Stimulated activated CD4-positive, alpha-beta T cell treated with anti-CD3 and anti-CD28 coated beads, Interleukin-4, amount 100 ng/mL, for 4 hours (primary cell): ENCODE results near the gene EIF3L.
A peak's percentile ranks its signal among the peaks of the same experiment; 100 is the strongest.
"Not testable (repeated sequence)": the region's sequence is repeated elsewhere in the genome, so short reads cannot be mapped to it uniquely, and the experiment has no call there.

Source experiments
- DNase-seq, 2 experiments: peaks; one replicate each; pipeline ENCODE4 v3.0.0-alpha.2; 2020

EIF3L gene

DNA sequence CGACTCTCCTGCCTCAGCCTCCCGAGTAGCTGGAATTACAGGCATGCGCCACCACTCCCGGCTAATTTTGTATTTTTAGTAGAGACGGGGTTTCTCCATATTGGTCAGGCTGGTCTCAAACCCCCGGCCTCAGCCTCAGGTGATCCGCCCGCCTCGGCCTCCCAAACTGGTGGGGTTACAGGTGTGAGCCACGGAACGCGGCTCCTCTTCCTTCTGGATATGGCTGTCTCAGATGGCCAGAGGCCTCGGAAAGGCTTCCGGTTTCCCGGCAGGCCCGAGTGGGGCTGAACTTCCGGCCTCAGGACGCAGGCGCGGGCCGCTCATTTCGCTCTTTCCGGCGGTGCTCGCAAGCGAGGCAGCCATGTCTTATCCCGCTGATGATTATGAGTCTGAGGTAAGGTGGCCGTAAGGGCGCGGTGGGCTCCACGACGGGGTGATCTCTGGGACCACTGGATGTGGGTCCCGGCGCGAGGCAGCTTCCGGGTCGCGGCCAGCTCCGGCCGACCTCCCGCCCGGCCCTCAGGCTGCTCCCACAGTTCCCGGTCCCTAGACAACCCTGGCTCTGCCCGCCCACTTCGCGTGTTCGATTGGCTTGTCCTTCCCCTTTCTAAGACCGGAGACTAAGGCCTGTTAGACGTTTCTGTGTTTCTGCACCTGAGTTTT lies at the start of gene EIF3L:
TSS of gene EIF3L (plus strand) at position 331 of the 663 bp plus-strand sequence. CDS start at position 362, 31 bp downstream.
- peak; percentile 84 to 87 for DNase-seq

DNA sequence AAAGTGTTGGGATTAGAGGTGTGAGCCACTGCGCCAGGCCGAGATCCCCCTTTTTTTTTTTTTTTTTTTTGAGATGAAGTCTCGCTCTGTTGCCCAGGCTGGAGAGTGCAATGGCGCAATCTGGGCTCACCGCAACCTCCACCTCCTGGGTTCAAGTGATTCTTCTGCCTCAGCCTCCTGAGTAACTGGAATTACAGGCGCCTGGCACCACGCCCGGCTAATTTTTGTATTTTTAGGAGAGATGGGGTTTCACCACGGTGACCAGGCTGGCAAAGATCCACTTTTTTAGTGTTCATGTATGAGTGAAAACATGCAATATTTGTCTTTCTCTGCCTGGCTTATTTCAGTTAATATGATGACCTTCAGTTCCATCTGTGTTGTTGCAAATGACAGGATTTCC lies 49.2 kb upstream of the EIF3L start:
- not testable (repeated sequence) for DNase-seq

DNA sequence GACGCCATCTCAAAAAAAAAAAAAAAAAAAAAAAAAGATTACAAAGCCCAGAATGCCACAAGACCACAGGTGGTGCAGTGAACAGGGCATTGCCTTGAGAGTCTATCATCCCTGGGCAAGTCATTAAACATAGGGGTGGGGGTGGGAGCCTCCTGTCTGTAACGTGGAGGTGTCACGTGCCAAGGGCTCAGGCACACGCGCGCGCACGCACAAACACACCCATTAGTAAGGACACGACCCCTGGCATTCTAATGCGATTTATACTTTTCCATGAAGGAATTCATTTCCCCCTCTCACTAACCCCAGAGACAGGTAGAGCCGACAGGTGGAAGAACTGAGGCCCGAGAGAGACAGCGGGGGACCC lies 47.3 kb upstream of the EIF3L start:
- DNase-seq: no peak

DNA sequence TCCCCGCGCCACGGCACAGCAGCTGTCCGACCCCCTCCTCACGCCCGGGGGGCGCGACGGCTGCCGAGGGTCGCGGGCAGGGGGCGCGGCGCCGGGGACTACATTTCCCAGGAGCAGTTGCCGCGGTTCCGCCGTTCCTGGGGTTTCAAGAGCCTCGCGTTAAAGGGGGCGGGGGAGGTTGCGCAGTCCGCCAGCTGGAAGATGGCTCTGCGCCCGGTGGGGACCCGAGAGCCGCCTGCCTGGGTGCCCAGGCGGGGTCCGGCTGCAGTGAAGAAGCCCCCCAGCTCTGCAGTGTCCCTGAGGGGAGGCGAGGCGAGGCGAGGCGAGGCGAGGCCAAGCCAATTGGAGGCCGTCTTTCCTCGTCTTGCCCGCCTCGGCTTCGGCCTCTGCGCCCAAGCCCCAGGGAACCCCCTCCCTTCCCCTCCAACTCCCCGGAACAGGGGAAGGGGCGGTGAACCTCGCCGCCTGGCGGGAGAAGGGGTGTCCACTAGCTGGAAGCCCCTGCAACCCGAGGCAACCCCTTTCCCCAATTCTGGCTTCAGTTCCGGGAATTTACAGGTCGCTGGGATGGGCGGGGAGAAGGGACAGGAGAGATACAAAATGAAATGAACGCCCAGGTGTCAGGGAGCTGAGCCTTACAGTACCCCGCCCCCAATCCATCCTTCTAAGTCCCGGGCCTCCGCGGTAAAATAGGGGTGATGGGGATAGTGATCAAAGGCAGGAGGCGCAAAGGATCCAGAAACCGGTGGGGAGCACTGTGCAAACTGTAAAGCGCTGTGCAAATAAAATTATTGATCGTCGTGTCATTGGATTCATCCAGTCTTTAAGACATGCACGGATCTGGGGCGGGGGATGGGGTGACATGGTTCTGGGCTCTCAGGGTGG lies 46.7 kb upstream of the EIF3L start:
- no peak for DNase-seq

DNA sequence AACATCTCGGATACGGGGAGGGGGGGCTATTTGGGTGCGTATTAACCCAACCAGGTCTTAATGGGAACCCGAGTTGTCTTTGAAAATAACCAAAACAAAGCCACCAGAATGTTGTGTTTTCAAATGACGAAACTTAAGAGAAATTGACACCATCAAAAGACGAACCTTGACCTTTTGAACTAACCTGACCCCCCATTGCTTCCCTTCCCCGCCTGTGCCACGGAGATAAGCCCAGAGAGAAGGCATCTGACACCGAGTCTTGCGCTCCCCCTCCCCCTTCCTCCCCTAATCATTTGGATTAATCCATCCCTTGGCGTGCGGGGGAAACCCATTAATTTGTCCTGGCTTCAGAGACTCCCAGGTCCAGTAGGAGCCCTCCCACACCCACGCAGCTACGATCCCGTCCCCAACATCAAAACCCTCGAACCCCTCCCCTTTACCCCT lies 46.0 kb upstream of the EIF3L start:
- DNase-seq: no peak

DNA sequence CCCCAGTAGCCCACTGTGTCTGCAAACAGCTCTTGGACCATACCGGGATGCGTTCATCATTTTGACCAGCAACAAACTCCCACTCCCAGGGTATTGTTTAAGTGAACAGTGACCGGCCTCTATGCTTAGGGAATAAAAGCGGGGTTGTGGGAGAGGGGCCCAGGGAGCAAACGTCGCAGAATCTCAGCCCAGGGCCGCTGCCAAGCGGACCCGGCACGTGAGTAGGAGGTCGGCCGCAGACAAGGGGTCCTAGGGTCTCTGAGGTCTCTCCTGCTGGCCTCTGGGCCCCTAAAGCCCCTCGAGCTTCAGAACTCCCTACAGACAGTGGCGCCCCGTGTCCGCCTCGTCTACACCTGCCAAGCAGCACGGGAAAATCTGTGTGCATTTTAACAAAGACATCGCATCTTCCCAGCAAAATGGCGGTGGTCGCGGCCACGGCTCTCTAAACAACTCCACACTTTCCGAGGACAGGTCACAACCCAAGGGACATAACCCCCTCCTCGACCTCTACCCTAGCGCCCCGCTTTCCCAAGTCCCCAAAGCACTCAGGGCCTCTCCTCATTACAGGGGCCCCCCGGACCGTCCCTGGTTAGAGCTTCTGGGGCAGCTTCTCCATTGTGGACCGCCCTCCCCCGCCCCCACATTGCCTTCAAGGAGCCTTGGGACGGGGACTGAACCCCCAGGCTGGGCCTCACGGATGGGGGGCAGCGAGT lies 45.4 kb upstream of the EIF3L start:
- DNase-seq: no peak

DNA sequence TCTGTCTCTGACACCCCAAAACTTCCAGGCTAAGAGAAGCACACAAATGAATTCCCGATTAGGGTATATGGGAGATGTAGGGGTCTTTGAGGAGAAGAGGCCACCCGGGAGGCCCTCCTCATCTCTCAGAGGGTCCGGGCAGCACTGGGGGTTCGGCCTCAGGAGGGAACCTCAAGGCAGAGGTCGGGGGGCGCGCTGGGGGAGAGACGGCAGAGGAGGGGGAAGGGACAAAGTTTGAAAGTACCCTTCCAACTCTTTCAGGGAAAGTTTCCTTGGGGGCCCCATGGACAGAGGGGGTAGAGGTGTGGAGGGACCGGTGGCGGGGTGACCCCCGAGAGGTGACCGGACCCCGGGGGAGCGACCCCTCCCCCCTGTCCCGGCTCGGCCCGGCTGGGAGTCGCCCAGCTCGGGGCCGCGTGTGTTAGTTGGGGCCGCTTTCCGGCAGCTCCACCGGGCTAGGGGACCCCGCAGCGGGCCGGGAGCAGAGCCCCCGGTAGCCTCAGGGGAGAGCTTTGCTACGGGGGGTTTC lies 44.8 kb upstream of the EIF3L start:
- DNase-seq: no peak

DNA sequence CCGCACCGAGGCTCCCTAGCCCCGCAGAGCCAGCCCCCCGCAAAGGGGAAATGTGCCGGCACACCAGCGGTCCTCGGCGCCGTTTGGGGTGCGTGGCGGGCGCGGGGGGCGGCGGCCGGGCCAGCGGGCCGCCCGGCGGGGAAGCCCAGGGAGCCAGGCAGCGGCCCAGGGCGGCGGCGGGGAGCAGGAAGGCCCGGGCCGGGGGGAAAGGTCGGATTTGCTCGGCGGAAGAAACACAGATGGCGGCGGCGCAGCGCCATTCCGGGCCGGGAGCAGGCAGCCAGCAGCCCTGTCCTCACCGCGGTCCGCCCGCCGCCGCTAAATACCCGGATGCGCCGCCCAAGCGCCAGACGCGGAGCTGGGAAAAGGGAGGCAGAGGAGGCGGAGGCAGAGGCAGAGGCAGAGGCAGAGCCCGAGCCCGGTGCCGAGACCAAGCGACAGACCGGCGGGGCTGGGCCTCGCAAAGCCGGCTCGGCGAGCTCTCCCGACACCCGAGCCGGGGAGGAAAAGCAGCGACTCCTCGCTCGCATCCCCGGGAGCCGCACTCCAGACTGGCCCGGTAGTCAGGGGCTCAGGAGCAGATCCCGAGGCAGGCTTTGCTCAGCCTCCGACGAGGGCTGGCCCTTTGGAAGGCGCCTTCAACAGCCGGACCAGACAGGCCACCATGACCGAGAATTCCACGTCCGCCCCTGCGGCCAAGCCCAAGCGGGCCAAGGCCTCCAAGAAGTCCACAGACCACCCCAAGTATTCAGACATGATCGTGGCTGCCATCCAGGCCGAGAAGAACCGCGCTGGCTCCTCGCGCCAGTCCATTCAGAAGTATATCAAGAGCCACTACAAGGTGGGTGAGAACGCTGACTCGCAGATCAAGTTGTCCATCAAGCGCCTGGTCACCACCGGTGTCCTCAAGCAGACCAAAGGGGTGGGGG lies 44.1 kb upstream of the EIF3L start:
- DNase-seq: peak; percentile 52 to 72

DNA sequence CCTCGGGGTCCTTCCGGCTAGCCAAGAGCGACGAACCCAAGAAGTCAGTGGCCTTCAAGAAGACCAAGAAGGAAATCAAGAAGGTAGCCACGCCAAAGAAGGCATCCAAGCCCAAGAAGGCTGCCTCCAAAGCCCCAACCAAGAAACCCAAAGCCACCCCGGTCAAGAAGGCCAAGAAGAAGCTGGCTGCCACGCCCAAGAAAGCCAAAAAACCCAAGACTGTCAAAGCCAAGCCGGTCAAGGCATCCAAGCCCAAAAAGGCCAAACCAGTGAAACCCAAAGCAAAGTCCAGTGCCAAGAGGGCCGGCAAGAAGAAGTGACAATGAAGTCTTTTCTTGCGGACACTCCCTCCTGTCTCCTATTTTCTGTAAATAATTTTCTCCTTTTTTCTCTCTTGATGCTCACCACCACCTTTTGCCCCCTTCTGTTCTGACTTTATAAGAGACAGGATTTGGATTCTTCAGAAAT lies 43.4 kb upstream of the EIF3L start:
- DNase-seq: no peak

DNA sequence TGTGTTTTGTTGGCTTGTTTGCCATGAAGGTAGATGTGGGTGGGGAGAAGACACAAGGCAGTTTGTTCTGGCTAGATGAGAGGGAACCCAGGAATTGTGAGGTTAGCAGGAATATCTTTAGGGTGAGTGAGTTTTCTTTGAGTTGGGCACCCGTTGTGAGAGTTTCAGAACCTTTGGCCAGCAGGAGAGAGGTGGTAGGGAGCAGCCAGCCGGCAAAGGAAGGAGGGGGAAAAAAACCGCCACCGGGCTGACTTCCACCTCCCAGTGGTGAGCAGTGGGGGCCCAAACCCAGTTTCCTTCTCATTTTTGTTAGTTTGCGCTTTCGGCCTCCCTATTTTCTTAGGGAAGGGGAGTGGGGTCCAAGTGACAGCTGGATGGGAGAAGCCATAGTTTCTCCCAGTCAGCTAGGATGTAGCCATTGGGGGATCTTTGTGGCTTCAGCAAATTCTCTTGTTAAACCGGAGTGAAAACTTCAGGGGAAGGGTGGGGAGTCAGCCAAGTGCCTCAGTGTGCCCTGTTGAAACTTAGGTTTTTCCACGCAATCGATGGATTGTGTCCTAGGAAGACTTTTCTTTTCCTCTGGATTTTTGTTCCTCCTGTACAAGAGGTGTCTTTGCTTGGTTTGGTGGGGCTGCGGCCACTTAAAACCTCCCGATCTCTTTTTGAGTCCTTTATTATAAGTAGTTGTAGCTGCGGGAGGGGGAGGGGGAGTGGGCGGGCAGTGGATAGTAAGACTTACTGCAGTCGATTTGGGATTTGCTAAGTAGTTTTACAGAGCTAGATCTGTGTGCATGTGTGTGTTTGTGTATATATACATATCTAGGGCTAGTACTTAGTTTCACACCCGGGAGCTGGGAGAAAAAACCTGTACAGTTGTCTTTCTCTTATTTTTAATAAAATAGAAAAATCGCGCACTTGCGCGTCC lies 42.5 kb upstream of the EIF3L start:
- no peak for DNase-seq

DNA sequence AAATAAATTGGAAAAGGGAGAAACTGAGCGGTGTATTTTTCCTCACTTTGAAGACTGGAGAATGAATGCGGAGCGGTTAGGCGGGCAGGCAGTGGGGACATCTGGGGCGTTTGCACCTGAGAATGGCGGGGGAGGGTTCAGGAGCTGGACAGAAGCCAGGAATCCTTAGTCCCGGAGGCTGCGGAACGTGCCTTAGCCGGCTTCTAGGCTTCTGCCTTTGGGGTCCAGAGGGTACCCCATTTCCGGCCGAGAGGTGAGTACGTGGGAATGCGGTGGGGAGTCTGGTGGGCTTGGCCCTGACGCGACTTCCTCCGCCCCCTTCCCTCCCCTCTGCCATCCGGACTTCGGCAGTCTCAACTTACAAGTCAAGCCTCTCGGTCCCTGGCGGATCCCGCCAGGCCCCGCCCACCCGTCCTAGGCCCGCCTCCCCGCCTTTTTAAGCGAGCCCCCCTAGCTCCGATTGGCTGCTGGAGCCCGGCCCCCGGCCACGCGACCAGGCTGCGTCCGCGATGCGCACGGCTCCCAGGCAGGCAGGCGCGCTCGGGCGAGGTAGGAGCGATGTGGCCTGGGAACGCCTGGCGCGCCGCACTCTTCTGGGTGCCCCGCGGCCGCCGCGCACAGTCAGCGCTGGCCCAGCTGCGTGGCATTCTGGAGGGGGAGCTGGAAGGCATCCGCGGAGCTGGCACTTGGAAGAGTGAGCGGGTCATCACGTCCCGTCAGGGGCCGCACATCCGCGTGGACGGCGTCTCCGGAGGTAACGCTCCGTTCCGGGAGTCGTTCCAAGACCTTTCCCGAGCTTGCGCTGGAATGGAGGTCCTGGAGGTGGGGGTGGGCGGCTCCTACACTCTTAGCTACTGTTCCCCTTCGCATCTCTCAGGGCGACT lies 41.6 kb upstream of the EIF3L start, which contains the start of gene GCAT:
TSS of gene GCAT (plus strand) at position 525 of the 884 bp plus-strand sequence. CDS start at position 559, 34 bp downstream.
- DNase-seq: peak; percentile 84 to 91

DNA sequence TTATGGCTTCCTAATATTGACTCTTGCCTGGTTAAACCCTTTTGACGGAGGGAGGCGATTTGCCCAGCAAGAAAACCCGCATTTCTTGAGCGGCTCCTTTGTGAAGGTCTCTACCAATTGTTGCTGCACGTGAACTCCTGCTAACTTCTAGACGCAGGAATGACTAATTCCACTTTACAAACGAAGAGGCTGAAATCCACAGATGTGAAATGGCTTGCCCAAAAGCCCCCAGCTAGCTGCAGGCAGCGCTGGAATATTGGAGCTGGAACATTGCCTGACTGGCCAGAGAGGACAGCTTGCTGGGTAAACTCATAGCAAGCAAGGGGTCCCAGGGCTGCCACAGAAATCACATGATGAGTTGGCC lies 40.9 kb upstream of the EIF3L start:
- DNase-seq: no peak

DNA sequence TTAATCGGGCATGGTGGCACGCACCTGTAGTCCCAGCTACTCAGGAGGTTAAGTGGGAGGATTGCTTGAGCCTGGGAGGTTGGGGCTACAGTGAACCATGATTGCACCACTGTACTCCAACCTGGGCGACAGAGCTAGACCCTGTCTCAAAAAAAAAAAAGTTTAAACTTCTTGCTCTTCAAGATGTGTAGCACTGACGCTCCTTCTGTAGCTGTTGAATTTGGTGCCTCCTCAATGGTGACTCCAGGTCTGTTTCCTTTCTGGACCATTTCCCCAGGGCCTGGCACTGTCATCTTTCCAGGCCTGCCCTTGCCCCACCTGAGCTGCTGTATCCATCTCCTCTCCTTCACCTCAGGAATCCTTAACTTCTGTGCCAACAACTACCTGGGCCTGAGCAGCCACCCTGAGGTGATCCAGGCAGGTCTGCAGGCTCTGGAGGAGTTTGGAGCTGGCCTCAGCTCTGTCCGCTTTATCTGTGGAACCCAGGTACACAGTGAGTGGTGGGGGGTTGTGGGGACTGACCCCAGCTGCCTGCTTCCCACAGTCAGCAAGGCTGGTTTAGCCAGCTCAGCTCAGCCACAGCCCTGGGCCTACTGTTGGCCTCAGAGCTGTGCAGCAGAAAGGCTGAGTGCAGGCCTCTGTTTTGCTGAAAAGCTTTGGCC lies 39.4 kb upstream of the EIF3L start:
- DNase-seq: no peak

DNA sequence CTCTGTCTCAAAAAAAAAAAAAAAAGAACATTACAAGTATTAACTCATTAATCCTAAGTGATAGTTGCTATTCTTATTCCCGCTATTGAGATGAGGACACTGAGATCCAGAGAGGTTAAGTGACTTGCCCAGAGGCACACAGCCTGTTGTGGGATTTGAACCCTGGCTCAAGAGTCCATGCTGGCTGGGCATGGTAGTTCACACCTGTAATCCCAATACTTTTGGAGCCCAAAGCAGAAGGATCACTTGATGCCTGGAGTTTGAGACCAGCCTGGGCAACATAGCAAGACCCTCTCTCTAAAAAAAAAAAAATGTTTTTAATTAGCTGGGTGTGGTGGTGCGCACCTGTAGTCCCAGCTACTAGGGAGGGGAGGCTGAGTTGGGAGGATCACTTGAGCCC lies 37.4 kb upstream of the EIF3L start:
- no peak for DNase-seq

DNA sequence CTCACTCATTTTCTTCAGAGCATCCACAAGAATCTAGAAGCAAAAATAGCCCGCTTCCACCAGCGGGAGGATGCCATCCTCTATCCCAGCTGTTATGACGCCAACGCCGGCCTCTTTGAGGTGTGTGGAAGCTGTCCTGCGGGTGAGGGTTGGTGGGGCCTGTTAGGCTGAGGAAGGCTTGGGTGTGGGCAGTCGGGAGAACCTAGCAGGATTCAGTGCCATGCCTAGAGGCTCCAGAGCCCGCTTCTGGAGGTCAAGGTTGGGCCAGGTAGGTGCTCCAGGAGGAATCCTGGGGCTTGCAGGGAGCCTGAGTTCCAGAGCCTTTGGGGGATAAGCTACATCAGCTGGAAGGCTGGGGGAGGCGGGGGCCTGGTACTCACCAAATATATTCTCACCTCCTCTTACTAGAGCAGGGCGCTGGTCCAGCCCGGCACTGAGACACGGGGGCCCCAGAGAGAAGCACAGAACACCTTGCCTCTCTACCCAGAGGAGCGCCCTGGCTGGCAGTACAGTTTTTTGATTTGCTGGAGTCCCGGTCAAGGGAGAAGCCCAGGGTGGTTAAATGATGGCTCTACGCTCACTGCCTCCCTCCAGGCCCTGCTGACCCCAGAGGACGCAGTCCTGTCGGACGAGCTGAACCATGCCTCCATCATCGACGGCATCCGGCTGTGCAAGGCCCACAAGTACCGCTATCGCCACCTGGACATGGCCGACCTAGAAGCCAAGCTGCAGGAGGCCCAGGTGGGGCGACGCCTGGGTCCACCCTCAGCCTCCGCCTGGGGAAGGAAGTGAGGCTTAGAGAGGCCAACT lies 36.1 kb upstream of the EIF3L start:
- DNase-seq: no peak

DNA sequence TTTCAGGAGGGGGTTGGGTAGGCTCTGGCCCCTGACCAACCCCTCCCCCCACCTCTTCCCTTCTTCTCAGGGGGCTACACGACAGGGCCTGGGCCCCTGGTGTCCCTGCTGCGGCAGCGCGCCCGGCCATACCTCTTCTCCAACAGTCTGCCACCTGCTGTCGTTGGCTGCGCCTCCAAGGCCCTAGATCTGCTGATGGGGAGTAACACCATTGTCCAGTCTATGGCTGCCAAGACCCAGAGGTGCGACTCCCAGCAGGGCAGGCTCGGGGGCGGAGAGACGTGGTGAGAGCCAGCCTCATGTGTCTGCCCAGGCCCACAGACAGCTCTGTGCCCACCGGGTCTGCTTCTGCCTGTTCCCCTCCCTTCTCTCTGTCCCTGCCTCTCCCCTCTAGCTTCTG lies 33.6 kb upstream of the EIF3L start:
- DNase-seq: no peak

DNA sequence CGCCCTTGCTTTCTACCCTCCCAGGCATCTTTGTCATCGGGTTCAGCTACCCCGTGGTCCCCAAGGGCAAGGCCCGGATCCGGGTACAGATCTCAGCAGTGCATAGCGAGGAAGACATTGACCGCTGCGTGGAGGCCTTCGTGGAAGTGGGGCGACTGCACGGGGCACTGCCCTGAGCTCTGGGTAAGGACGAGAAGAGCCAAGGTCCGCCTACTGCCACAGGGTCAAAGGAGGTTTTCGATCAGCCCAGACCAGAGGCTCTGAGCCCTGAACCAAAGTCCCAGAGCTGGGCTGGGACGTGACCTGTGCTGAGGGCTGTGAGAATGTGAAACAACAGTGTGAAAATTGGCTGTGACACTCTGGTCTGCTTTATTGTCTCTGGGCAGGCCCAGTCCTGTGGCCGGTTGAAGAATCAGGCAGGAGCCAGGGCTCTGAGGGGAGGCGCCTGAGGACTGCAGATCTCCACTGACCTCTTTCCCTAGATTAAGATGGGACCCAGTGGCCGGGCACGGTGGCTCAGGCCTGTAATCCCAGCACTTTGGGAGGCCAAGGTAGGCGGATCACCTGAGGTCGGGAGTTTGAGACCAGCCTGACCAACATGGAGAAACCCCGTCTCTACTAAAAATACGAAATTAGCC lies 32.6 kb upstream of the EIF3L start:
- DNase-seq: no peak
